Measurements from ENCODE around the gene MIS12.

The MIS12 gene

DNA sequence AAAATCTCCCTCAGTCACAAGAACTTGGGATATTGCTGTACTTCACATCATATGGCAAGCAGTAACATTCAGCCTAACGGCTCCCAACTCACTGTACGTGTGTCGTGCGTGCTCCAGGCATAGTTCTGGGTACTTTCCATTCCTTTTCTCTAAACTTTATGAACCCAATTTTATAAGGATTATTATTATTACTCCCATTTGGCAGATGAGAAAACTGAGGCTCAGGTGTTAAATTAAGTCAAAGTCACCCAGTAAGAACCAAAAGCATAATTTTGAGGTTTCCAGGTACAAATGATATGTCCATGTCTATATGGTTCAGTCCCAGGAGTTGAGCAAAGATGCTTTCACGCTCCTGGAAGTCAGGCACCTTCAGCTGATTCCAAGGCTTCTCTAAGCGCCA is 42.6 kb upstream of the MIS12 start:
- no peak for TF ChIP-seq POLR2AphosphoS5 (IDR thresholded peaks at IDR 0.05; ENCODE audit: low read depth, low read length)
- no peak for TF ChIP-seq SIN3A (IDR thresholded peaks at IDR 0.05; ENCODE audit: borderline replicate concordance, insufficient read depth, low read length)
- TF ChIP-seq REST (IDR thresholded peaks at IDR 0.05; ENCODE audit: insufficient read depth in 1 of 2, low read depth in 2 of 2, low read length in 2 of 2), result no peak
- TF ChIP-seq FOXP2 (optimal IDR thresholded peaks at IDR 0.05; ENCODE audit: borderline replicate concordance, extremely low read depth, extremely low read length, insufficient read depth), result no peak
- no peak for TF ChIP-seq TAF1 (IDR thresholded peaks at IDR 0.05; ENCODE audit: borderline replicate concordance, insufficient read depth, low read length)

DNA sequence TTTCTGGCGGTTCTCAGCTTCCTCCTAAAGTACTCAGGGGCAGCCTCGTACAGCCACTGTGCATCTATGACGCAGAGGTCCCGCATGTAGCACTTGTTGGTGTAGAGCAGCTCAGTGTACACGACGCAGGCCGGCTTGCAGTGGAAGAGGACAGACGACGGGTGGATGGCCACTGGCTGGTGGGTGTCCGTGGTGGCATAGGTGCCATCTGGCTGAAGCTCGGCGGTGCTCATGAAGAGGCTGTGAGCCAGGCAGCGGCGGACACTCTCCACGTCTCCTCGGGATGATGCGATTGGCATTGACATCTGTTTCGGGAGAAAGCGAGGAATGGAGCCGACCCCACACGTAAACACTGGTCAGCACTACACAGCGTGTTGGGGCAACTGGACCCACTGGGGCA is 42.2 kb upstream of the MIS12 start:
- no peak for TF ChIP-seq POLR2AphosphoS5 (IDR thresholded peaks at IDR 0.05; ENCODE audit: low read depth, low read length)
- TF ChIP-seq REST (IDR thresholded peaks at IDR 0.05; ENCODE audit: insufficient read depth in 1 of 2, low read depth in 2 of 2, low read length in 2 of 2), result no peak

DNA sequence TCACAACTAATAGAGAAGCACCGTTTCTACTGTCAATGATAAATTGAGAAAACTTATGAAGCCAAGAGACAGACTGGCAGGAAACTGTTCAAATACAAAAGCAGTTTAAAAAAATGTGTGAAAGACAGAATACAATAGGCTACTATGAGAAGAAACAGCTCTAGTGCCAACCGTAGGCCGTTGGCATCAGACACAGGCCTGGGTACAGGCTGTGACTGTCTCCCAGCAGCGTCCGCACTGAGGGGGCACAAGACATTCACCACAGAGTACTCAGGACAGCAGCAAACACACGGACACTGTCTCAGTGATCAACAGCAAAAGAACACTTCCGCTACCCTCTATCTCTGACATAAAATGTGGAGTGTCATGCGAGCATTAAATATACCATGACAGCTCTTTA is 39.6 kb upstream of the MIS12 start:
- TF ChIP-seq SIN3A (IDR thresholded peaks at IDR 0.05; ENCODE audit: borderline replicate concordance, insufficient read depth, low read length), result no peak
- TF ChIP-seq TAF1 (IDR thresholded peaks at IDR 0.05; ENCODE audit: borderline replicate concordance, insufficient read depth, low read length), result no peak
- no peak for TF ChIP-seq FOXP2 (optimal IDR thresholded peaks at IDR 0.05; ENCODE audit: borderline replicate concordance, extremely low read depth, extremely low read length, insufficient read depth)
- TF ChIP-seq REST (IDR thresholded peaks at IDR 0.05; ENCODE audit: insufficient read depth in 1 of 2, low read depth in 2 of 2, low read length in 2 of 2), result no peak
- no peak for TF ChIP-seq POLR2AphosphoS5 (IDR thresholded peaks at IDR 0.05; ENCODE audit: low read depth, low read length)

GRCh38 chr17:5464717-5465507 is 21.5 kb upstream of the MIS12 start:
- no peak for TF ChIP-seq SIN3A (IDR thresholded peaks at IDR 0.05; ENCODE audit: borderline replicate concordance, insufficient read depth, low read length)
- no peak for TF ChIP-seq REST (IDR thresholded peaks at IDR 0.05; ENCODE audit: insufficient read depth in 1 of 2, low read depth in 2 of 2, low read length in 2 of 2)
- no peak for TF ChIP-seq POLR2AphosphoS5 (IDR thresholded peaks at IDR 0.05; ENCODE audit: low read depth, low read length)
- TF ChIP-seq FOXP2 (optimal IDR thresholded peaks at IDR 0.05; ENCODE audit: borderline replicate concordance, extremely low read depth, extremely low read length, insufficient read depth), result no peak
- no peak for TF ChIP-seq TAF1 (IDR thresholded peaks at IDR 0.05; ENCODE audit: borderline replicate concordance, insufficient read depth, low read length)

- TF ChIP-seq SIN3A (IDR thresholded peaks at IDR 0.05; ENCODE audit: borderline replicate concordance, insufficient read depth, low read length) (no peak), FOXP2 (optimal IDR thresholded peaks at IDR 0.05; ENCODE audit: borderline replicate concordance, extremely low read depth, extremely low read length, insufficient read depth) (no peak), TAF1 (IDR thresholded peaks at IDR 0.05; ENCODE audit: borderline replicate concordance, insufficient read depth, low read length) (no peak), POLR2AphosphoS5 (IDR thresholded peaks at IDR 0.05; ENCODE audit: low read depth, low read length) (no peak)
These were observed 20.1 kb upstream of the MIS12 start for GRCh38 chr17:5466295-5466694.
